Right lobe of liver (tissue), 4 donors: Measurements from ENCODE around the gene FBXO27.

Experiments used
- POLR2A ChIP-seq: fragments of 450-650 bp; IDR thresholded peaks from one replicate; pipeline ENCODE4 v1.6.1; 2017; ENCODE audit warnings: antibody characterized with exemption, mild to moderate bottlenecking
- TF ChIP-seq, protein P1 (sequence below), 4 donors: fragments of 200-600 bp in 3 of 4; fragments of 450-650 bp in 1 of 4; IDR thresholded peaks; one replicate each; pipeline versions ENCODE4 v1.5.1 to v1.8.0; 2016 to 2022; ENCODE audit warnings: antibody characterized with exemption in 4 of 4, mild to moderate bottlenecking in 2 of 4
- donor health status: DM: no; HTN: no; CAD: no.
- donor health status: DM: no; HTN: no; CAD: no.
- donor health status: DM: no; HTN: yes; CAD: no.

DNA sequence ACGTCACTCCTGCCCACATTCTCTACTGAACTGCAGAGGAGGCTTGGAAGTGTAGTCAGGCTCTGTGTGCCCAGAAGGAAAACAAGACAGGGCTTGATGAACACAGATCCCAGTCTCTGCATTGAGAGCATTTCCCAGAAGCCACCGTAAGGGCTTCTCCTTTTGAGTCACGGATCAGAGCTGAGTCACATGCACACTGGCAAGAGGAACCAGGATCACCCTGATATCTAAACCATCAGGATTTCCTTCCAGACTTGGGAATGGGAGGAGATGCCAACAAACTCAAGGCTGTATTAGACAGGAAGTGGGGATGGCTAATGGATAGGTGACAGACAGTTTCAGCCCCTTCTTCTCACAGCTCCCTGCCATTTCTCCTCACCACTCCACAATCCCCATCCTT lies 39.1 kb downstream of the FBXO27 start:
- TF ChIP-seq, protein P1, sequence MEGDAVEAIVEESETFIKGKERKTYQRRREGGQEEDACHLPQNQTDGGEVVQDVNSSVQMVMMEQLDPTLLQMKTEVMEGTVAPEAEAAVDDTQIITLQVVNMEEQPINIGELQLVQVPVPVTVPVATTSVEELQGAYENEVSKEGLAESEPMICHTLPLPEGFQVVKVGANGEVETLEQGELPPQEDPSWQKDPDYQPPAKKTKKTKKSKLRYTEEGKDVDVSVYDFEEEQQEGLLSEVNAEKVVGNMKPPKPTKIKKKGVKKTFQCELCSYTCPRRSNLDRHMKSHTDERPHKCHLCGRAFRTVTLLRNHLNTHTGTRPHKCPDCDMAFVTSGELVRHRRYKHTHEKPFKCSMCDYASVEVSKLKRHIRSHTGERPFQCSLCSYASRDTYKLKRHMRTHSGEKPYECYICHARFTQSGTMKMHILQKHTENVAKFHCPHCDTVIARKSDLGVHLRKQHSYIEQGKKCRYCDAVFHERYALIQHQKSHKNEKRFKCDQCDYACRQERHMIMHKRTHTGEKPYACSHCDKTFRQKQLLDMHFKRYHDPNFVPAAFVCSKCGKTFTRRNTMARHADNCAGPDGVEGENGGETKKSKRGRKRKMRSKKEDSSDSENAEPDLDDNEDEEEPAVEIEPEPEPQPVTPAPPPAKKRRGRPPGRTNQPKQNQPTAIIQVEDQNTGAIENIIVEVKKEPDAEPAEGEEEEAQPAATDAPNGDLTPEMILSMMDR (IDR thresholded peaks at IDR 0.05) = no peak
- TF ChIP-seq POLR2A = no peak
